IPS-18c (cell line): ENCODE measurements around the gene S100A13.

Source experiments
- H3K4me3 ChIP-seq: 2 replicates; pipeline ENCODE4 v1.7.0; 2013; ENCODE audit warnings: low read depth, mild to moderate bottlenecking, low read length, moderate library complexity; ENCODE audit not compliant: insufficient read depth
- H3K9me3 ChIP-seq: one replicate; pipeline ENCODE4 v1.6.1; 2013; ENCODE audit warnings: mild to moderate bottlenecking, low read length, moderate library complexity; ENCODE audit not compliant: control insufficient read depth, insufficient read depth

The S100A13 gene

DNA sequence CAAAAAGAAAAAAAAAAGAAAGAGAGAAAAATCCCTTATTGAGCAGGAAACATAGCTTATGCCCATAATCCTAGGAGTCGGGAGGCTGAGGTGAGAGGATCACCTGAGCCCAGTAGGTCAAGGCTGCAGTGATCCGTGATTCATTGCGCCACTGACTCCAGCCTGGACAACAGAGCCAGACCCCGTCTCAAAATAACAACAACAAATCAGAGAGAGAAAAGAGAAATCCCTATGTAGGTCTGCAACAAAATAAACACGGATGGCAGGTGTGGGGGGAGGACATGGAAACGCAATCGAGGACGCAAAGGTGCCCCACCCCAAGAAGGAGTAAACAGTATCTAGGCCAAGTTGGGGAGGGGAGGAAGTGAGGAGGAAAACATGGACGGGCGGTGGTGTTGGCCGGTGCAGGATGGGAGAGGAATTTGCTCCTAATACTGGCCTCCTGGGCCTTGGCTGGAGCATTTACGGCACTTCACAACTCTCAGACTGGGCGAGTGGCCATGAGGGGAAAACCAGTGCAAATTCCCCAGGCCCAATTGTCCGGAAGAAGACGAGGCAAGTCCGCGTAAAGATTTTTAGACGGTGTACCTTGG, 6.0 kb upstream of the S100A13 start:
- H3K4me3 ChIP-seq = peak overlapping the region; percentile 22; the same call in 1 of the 2 replicates
- H3K9me3 ChIP-seq = peaks cover 2% of the 10 kb centered on the region

DNA sequence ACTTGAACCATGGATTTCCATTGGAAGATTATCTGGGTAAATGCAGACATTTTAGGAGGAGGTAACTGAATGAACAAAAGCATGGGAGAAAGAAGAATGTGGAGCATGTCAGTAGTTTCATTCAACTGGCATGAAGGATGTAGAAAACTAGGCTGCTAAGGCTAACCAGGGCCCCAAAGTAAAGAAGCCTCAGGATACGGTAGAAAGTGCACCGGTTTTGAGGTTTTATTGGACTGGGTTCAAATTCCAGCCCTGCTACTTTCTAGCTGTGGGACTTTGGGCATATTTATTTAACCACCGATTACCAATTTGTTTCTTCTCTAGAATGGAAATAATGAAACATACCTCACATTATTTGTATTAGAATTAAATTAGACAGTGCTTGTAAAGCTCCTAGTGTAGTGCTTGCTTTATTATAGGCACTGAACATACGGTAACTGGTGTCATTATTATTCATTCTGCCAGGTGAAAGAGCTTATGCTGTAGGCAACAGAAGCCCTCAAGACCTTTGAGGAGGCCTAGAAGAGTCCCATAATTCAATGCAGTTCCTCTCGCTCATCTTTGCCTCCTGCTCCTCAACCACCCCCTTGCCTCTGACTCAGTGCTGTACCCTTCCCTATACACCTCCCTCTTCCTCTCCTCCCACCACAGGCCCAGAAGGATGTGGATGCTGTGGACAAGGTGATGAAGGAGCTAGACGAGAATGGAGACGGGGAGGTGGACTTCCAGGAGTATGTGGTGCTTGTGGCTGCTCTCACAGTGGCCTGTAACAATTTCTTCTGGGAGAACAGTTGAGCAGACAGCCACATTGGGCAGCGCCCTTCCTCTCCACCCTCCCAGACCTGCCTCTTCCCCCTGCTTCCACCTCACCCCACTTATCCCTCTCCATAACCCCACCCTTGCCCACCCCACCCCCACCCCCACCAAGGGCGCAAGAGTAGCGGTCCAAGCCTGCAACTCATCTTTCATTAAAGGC, 4.0 kb upstream of the S100A13 start:
- no peak overlapping the region for H3K4me3 ChIP-seq
- peaks cover 2% of the 10 kb centered on the region for H3K9me3 ChIP-seq

DNA sequence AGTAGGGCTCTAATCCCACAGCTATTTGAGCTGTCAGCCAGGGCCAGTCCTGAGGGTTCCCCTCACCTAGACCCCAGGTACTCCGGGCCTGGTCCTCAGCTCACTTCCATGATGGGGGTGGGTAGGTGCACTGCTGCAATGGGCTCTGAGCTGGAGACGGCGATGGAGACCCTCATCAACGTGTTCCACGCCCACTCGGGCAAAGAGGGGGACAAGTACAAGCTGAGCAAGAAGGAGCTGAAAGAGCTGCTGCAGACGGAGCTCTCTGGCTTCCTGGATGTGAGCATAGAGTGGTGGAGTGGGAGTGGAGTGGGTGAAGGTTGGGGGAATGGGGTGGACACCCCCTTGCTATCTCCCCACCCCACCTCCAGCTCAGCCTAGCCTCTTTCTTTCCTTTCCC, 3.1 kb upstream of the S100A13 start:
- Histone ChIP-seq H3K9me3 (peaks cover 2% of the 10 kb centered on the region), H3K4me3 (no peak overlapping the region)

DNA sequence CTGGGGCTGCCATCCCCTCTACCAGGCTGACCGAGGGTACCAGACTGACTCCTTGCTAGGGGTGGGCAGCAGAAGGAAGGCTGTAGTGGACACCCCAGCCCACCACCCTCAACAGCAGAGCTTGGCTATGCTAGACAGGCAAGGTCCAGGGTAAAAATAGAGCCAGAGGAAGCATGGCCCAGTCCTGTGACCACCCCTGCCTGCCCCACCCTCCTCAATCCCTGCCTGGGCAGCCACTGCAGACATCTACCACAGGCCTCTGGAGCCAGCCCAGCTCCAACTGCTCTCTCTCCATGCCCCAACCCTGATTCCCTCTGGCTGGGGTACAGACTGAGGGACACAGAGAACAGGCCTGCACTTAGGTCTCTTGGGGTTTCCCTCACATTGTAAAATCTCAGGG, 2.7 kb upstream of the S100A13 start:
- peaks cover 2% of the 10 kb centered on the region for H3K9me3 ChIP-seq
- H3K4me3 ChIP-seq = no peak overlapping the region

DNA sequence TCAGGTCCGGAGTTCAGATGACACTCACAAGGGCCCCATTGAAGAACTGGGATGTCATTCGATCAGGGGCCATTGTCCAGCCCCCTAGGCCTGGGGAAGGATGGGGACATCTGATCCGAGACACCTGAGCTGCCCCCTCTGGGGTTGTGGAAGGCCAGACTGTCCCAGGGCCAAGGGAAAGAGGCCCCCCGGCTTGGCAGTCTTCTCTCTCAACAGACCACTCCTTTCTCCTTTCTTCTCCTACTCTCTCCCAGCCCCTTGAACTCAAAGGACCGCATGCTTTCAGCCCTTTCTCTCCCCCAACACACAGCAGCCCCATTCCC, 2.0 kb upstream of the S100A13 start:
- Histone ChIP-seq H3K4me3 (no peak overlapping the region), H3K9me3 (peaks cover 2% of the 10 kb centered on the region)

DNA sequence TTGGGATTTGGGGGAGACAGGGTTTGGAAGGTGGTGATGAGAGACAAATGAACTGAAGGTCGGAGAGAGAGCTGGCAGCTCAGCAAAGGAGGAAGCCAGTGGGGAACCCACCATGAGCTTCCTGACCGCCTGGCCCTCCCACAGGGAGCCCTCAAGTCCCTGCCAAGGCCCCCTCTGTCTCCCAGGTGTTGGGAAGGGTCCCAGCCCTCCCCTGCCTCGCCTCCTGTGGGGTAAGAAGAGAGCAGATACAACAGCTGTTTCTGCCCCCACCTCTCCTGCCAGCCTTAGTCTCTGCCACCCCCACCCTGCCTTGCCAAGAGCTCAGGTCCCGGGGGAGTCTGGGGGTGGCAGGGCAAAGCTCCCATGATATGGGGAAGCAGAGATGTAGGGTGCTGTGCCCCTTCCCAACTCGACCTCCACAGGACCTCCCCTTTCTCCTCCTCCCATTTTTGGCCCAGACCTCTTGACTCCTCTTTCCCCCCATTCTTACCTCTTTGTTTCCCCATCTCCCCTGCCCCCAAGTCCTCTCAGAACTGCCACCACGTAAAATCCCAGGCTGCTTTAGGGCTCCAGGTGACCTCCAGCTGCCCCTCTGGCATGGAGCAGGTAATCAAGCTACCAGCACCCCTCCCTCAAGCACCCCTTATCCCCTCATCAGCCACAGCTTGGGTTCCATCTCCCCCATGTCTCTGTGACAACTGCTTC, 1.5 kb upstream of the S100A13 start:
- H3K9me3 ChIP-seq = peaks cover 2% of the 10 kb centered on the region
- H3K4me3 ChIP-seq = no peak overlapping the region

DNA sequence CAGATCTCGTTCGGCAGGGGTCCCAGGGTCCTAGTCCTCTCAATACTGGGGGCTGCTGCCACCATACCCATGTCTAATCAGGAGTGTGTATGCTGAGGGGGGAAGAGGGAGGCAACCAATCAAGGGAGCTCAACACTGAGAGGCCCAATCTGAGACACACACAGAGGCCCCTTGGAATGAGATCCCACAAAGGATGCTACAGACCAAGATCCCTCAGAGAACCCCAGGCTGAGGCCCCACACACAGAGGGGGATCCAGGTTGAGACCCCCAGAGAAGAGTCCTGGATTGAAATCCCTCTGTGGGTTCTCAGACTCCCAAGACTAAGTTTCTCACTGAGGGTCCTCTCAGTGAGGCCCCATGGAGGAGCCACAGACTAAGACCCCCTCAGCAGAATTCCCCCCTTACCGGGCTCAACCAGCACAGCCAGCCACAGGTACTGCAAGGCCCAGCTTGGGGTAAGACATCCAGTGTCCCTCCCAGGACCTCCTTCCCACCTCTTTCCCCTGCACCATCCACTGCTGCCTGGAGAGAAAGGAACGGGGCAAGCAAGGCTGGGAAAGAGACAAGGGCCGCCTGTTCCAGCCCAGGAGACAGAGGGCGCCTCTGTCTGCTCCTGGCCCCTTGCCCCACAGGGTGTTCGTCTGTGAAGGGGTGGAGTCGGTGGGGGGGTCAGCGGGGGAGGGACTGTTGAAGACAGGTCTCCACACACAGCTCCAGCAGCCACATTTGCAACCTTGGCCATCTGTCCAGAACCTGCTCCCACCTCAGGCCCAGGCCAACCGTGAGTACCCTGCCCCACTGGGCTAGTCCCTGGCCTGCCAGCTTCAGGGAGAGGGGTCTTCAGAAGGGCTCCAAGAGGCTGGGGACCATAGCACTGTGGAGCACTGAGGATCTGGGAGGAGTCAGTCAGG, 666 bp upstream of the S100A13 start, which contains the start of gene S100A1:
Gene S100A1, plus strand, starts transcription at position 720 of the 912 bp plus-strand sequence. CDS start 2,088 bp downstream, outside the sequence.
- H3K4me3 ChIP-seq = peak within 1 kb of the TSS; percentile 95

DNA sequence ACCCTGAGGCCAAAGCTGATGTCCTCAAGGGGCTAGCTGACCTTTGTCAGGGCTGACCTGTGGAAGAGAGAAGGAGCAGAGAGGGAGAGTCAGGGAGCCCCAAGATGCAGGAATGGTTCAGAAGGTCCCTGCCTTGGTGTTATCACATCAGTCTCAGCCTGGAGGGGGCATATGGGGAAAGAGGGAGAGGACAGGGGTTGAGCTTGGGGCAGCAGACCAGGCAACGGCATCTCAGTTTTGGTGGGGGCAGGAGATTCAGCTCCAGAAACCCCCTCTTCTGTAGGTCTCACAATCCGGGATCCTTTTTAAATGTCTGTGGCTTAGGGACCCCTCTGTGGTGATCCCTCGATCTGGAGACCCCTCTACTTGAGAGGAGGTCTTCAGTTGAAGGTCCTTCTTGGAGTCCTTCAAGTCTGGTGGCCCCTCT, 815 bp downstream of the S100A13 start:
- H3K4me3 ChIP-seq = peak overlapping the region; percentile 95
- H3K9me3 ChIP-seq = peaks cover 2% of the 10 kb centered on the region

More for the DNA sequence above, 666 bp upstream of the S100A13 start, which contains the start of gene S100A1:
- peaks cover 2% of the 10 kb centered on the region for H3K9me3 ChIP-seq

DNA sequence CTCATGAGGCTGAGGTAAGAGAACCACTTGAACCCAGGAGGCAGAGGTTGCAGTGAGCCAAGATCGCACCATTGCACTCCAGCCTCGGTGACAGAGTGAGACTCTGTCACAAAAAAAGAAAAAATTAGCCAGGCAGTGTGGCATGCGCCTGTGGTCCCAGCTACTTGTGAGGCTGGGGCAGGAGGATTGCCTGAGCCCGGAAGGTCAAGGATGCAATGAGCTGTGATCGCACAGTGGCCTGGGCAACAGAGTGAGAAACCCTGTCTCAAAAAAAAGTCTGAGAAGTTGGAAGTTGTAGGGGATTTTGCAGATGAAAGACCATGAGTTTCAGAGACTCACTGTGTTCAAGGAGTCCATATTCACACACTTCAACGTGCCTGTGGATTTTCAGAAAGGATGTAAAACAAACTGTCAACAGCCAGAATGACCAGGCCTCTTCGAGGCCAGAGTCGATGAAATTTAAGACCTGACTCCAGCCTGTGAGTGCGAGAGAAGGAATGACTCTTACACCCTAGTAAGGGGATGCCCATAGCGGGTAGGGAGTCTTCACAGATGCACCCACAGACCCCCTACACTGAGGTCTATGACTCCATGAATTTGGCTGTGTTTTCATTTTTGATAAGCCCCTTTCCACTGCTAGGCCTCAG, 2.2 kb downstream of the S100A13 start:
- no peak overlapping the region for H3K4me3 ChIP-seq
- H3K9me3 ChIP-seq = peaks cover 2% of the 10 kb centered on the region

DNA sequence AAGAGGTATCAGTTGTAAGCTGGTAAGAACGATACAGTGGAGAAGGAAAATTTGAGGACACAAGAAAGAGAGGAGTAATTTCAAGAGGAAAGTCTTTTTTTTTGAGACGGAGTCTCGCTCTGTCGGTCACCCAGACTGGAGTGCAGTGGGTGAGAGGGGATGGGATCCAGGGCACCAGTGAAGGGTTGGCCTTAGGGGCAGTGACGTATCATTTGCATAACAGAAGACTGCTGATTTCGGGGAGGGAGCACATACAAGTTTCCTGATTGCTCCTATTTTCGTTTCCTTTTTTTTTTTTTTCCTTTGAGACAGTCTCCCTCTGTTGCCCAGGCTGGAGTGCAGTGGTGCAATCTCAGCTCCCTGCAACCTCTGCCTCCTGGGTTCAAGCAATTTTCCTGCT, 4.2 kb downstream of the S100A13 start:
- Histone ChIP-seq H3K9me3 (no peaks in the 10 kb centered on the region), H3K4me3 (no peak overlapping the region)

DNA sequence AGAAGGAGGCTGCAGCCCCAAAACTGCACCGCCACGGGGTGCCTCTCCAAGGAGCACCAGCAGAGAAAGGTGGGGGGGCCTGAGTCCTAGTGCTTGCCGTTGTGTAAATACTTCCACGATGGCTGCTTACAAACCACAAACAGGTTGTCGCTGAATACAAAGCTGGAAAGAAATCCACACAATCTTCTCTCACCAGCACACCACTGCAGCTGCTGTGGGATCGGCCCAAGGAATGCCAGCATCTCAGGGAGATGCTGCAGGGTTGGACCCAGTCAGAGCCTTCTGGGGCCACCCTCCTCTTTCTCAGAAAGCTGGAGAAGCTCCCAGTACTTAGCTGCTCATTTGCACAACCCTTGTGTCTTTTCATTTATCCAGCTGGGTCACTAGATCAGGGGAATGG, 8.1 kb downstream of the S100A13 start:
- Histone ChIP-seq H3K4me3 (no peak overlapping the region), H3K9me3 (no peaks in the 10 kb centered on the region)

DNA sequence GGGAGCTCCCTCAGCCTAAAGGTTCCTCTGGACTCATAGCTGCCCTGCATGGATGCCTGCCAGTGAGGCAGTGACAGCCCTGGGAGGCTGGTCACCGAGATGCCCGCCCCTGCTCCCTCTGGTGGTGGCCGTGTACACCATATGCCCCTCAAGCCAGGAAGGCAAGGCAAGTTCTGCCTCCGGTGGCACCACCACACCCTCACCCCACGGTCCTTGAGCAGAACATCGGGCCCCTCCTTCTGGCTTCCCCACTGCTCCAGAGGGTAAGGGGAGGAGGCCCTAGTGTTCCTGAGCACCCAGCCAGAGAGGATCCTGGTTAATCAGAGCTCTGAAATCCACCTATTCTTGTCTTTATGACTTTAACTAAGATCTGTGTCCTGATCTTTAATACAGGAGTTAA, 9.6 kb downstream of the S100A13 start:
- no peaks in the 10 kb centered on the region for H3K9me3 ChIP-seq
- H3K4me3 ChIP-seq = no peak overlapping the region

DNA sequence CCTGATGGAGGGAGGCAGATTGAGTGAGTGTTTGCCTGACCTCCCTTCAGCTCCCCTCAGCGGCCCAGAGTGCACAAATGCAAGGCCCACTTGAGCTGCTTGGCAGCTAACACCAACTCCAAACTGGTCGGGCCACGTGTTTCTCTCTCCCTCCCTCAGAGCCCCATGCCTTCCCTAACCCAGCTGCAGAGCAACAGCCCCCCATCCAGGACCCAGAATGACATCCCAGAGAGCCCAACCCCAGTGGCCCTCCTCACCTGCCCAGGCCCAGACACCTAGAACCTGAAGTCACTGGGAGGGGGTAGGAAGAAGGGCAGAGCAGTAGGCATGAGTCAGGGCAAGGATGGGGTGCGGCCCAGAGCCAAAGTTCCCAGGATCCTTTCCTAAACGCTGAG, 10.4 kb downstream of the S100A13 start:
- H3K4me3 ChIP-seq = no peak overlapping the region
- no peaks in the 10 kb centered on the region for H3K9me3 ChIP-seq

DNA sequence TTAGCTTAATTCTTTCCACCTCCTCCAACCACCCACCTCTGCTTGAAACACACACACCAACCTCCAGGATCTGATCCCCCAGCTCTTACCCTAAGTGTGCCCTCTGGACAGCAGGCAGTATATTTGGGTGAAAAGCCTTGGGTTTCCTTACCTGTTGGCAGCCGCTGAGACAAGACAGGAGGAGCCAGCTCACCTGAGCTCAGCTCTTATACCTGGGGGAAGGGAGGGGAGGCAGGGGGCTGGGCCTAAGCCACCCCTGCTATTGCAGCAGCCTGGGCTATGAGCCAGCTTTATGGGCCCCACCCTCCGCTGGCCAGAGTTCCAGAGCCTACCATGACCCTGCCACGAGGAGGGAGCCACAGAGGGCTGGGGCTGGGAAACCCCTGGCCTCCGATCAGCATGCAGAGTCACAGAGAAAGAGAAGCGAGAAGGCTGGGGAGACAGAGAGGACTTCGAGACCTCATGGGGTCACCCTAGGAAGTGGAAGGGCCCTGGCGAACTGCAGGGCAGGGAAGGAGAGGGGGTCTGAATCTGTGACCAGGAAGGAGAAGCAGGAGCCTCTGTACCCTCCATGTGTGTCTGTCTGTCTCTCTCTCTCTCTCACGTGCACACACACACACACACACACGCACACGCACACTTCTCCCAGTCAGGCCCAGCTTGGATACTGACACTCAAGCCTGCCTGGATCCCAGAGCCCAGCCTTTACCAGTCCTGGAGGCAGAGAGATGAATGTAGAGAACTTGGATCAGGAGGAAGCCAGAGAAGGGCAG, 11.0 kb downstream of the S100A13 start, which contains the start of gene S100A14:
Gene S100A14, minus strand, starts transcription at position 182 of the 773 bp plus-strand sequence. CDS start 467 bp downstream, outside the sequence.
- no peak within 1 kb of the TSS for H3K4me3 ChIP-seq
- no peaks in the 10 kb centered on the region for H3K9me3 ChIP-seq

DNA sequence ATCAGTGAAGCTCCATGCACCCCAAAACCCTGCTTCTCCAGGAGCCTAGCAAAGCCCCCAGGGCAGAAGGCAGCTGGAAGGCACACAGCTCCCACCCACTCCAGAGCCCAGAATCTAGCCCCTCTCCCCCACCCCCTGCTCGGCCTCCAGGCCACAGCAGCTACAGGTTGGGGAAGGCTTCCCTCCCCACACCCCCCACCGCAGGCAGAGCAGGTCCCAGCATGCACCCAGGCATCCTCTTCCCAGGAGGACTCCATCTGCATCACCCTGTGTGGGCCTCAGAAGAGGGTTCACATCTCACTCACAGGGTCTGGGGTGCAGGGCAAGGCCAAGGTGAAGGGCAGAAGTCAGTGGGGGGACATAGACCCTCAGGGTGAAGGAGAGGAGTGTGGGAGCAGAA, 11.9 kb downstream of the S100A13 start:
- Histone ChIP-seq H3K4me3 (no peak overlapping the region), H3K9me3 (no peaks in the 10 kb centered on the region)

DNA sequence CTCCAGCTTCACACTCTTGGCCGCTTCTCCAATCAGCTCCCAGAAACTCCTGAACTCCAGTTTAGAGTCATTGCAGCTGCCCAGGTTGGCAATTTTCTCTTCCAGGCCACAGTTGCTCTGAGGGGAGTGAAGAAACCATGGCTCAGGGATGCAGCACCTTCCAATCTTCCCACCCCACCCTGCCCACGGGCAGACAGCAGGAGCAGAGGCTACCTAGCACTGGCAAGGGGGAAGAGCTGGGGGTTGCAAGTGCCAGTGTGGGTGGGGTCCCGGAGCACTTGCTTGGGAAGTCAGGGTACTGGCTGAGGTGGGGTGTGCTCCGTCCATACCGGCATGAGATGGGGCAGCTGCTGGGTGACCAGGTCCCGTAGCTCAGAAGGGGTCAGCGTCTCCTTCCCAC, 12.4 kb downstream of the S100A13 start:
- Histone ChIP-seq H3K9me3 (no peaks in the 10 kb centered on the region), H3K4me3 (no peak overlapping the region)
